SK-N-SH (cell line): Measurements from ENCODE around the gene ANO9.

ENCODE experiments used
- CHD2 ChIP-seq: fragments of 150-350 bp; IDR thresholded peaks from 2 replicates; pipeline ENCODE4 v1.6.1; 2018; ENCODE audit warnings: low read length; ENCODE audit not compliant: partially characterized antibody
- ELF1 ChIP-seq: IDR thresholded peaks from 2 replicates; pipeline ENCODE4 v1.4.0; 2012
- EP300 ChIP-seq, 2 experiments: IDR thresholded peaks; 2 replicates each; pipeline versions ENCODE4 v1.4.0 to v1.6.1; 2012; ENCODE audit warnings: borderline replicate concordance in 1 of 2, low read depth in 1 of 2, low read length in 1 of 2
- EZH2phosphoT487 ChIP-seq: fragments of 200-600 bp; sonication (generic); IDR thresholded peaks from 2 replicates; pipeline ENCODE4 v1.6.1; 2017; ENCODE audit warnings: low read depth, mixed run types, mild to moderate bottlenecking, antibody characterized with exemption, moderate library complexity, borderline replicate concordance
- JUND ChIP-seq: IDR thresholded peaks from 2 replicates; pipeline ENCODE4 v1.4.0; 2012
- MXI1 ChIP-seq: IDR thresholded peaks from 2 replicates; pipeline ENCODE4 v1.6.1; 2012; ENCODE audit warnings: mild to moderate bottlenecking, low read depth, low read length, improper control_type of control experiment
- TF ChIP-seq, protein P1 (sequence below): fragments of 200-600 bp; sonication (generic); IDR thresholded peaks from 2 replicates; pipeline ENCODE4 v1.6.1; 2017; ENCODE audit warnings: antibody characterized with exemption, mild to moderate bottlenecking, moderate library complexity
- TF ChIP-seq, protein P2 (sequence below): IDR thresholded peaks from 2 replicates; pipeline ENCODE4 v1.4.0; 2012; ENCODE audit warnings: low read depth
- TF ChIP-seq, protein P3 (sequence below): IDR thresholded peaks from 2 replicates; pipeline ENCODE4 v1.4.0; 2012; ENCODE audit warnings: low read depth, borderline replicate concordance

DNA sequence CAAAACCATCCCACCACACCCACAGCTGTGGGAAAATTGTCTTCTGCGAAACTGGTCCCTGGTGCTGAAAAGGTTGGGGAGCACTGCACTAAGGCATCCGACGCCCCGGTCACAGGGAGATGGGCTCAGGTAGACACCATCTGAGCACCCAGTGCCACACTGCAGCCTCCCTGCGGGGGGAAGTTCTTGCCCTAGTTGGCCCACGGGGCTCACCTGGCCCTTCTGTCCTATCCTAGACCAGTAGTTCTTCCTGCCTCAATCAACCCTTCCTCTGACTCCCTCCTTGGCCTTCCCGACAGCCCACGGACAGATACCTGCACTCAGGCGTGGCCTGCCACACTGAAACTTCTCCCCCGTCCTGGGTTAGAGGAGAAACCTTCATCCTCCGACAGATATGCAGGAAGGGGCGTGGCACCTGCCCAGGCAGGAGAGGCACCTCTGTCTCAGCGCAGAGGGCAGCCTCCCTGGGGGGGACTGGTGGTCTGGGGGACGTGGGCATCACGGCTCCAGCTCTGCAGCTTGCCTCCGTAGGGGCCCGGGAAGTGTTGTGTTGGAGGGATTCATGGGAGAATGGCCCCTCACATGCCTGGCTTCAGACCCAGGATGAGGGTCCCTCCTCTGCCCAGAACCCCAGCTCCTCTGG, 4.5 kb downstream of the ANO9 start:
- TF ChIP-seq, protein P1, sequence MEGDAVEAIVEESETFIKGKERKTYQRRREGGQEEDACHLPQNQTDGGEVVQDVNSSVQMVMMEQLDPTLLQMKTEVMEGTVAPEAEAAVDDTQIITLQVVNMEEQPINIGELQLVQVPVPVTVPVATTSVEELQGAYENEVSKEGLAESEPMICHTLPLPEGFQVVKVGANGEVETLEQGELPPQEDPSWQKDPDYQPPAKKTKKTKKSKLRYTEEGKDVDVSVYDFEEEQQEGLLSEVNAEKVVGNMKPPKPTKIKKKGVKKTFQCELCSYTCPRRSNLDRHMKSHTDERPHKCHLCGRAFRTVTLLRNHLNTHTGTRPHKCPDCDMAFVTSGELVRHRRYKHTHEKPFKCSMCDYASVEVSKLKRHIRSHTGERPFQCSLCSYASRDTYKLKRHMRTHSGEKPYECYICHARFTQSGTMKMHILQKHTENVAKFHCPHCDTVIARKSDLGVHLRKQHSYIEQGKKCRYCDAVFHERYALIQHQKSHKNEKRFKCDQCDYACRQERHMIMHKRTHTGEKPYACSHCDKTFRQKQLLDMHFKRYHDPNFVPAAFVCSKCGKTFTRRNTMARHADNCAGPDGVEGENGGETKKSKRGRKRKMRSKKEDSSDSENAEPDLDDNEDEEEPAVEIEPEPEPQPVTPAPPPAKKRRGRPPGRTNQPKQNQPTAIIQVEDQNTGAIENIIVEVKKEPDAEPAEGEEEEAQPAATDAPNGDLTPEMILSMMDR: no peak
- no peak for TF ChIP-seq MXI1
- TF ChIP-seq JUND: no peak
- no peak for TF ChIP-seq CHD2
- TF ChIP-seq, protein P2, sequence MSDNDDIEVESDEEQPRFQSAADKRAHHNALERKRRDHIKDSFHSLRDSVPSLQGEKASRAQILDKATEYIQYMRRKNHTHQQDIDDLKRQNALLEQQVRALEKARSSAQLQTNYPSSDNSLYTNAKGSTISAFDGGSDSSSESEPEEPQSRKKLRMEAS: no peak
- TF ChIP-seq EZH2phosphoT487: no peak
- TF ChIP-seq EP300 (IDR thresholded peaks at IDR 0.05; ENCODE audit: borderline replicate concordance in 1 of 2, low read depth in 1 of 2, low read length in 1 of 2): no peak
- TF ChIP-seq ELF1: no peak
- TF ChIP-seq, protein P3, sequence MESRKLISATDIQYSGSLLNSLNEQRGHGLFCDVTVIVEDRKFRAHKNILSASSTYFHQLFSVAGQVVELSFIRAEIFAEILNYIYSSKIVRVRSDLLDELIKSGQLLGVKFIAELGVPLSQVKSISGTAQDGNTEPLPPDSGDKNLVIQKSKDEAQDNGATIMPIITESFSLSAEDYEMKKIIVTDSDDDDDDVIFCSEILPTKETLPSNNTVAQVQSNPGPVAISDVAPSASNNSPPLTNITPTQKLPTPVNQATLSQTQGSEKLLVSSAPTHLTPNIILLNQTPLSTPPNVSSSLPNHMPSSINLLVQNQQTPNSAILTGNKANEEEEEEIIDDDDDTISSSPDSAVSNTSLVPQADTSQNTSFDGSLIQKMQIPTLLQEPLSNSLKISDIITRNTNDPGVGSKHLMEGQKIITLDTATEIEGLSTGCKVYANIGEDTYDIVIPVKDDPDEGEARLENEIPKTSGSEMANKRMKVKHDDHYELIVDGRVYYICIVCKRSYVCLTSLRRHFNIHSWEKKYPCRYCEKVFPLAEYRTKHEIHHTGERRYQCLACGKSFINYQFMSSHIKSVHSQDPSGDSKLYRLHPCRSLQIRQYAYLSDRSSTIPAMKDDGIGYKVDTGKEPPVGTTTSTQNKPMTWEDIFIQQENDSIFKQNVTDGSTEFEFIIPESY: no peak
